Heart right ventricle (tissue), 16 donors: ENCODE data around the gene SLIT3. TPM values are rescaled to one million over a fixed set of nuclear protein-coding genes. Genes with fewer than 3 reads are reported as not detected.
A peak's percentile ranks its signal among the peaks of the same experiment; 100 is the strongest.

ENCODE experiments used
- ATAC-seq, 8 donors: fragments of 200-7000 bp; cut with Tn5 transposase; one replicate each; pipeline ENCODE4 v1.9.1; 2020; ENCODE audit warnings: mild to moderate bottlenecking in 8 of 8, moderate library complexity in 8 of 8, moderate number of reproducible peaks in 1 of 8
- DNase-seq, 2 donors: peaks; one replicate each; pipeline ENCODE4 v3.0.0-alpha.2; 2020
- H3K27ac ChIP-seq, 10 donors: fragments of 200-600 bp; sonication (generic) in 2 of 10; one replicate each; pipeline versions ENCODE4 v1.5.0 to v1.8.0; 2020 to 2022; ENCODE audit warnings: mild to moderate bottlenecking in 3 of 10
- H3K27me3 ChIP-seq, 7 donors: fragments of 200-600 bp; one replicate each; pipeline ENCODE4 v1.8.0; 2021 to 2022; ENCODE audit warnings: mild to moderate bottlenecking in 2 of 7
- H3K36me3 ChIP-seq, 9 donors: fragments of 200-600 bp; sonication (generic) in 1 of 9; one replicate each; pipeline versions ENCODE4 v1.5.0 to v1.8.0; 2020 to 2022; ENCODE audit warnings: mild to moderate bottlenecking in 2 of 9
- H3K4me1 ChIP-seq, 9 donors: fragments of 200-600 bp; sonication (generic) in 1 of 9; one replicate each; pipeline versions ENCODE4 v1.5.0 to v1.8.0; 2020 to 2022; ENCODE audit warnings: mild to moderate bottlenecking in 4 of 9
- H3K4me3 ChIP-seq, 10 donors: fragments of 200-600 bp; sonication (generic) in 2 of 10; one replicate each; pipeline versions ENCODE4 v1.5.0 to v1.8.0; 2020 to 2022; ENCODE audit warnings: mild to moderate bottlenecking in 7 of 10, moderate library complexity in 2 of 10
- H3K9me3 ChIP-seq, 11 donors: fragments of 200-600 bp in 10 of 11; sonication (generic) in 2 of 11; one replicate each; pipeline versions ENCODE4 v1.5.0 to v1.8.0; 2013 to 2022; ENCODE audit warnings: mild to moderate bottlenecking in 2 of 11, control low read depth in 1 of 11, moderate library complexity in 1 of 11
- WGBS, 2 donors: extraction: QIAGEN DNeasy Blood & Tissue Kit; methylation state at CpG; one replicate each; pipeline ENCODE4 v1.1.7; 2013; ENCODE audit warnings: inconsistent platforms in 1 of 2; 5-methylcytosine and 5-hydroxymethylcytosine counted together
- intact Hi-C, 10 donors: fragments of 100-400 bp; cut with DNase I; formaldehyde crosslinking; loops; one replicate each; pipeline versions ENCODE4 v1.11.1 to v1.14.2; 2022
- polyA plus RNA-seq, 2 donors: library from polyadenylated mRNA; stranded (reverse); fragments of 200-250 nt; gene quantifications; one replicate each; pipeline ENCODE4 v1.2.3, GENCODE V29; 2013
- total RNA-seq, 10 donors: library from RNA; stranded (reverse); fragmentation: NEBNext Ultra II Directional in 3 of 10; extraction: Animal tissue kit (Norgen Biotek cat#: 25700) in 3 of 10; gene quantifications; one replicate each; pipeline versions ENCODE4 v1.2.1 to v1.2.4, GENCODE V29; 2021 to 2023
- TF ChIP-seq, protein P1 (sequence below), 9 donors: fragments of 200-600 bp; sonication (generic) in 2 of 9; IDR thresholded peaks; one replicate each; pipeline versions ENCODE4 v1.5.0 to v1.8.0; 2021 to 2022; ENCODE audit warnings: antibody characterized with exemption in 9 of 9, mild to moderate bottlenecking in 5 of 9, moderate library complexity in 1 of 9
- donor health status: Arrhythmogenic right ventricular cardiomyopathy.
- donor health status: ischemic (EF 13 %, LVEDD 7.1; RV severe dilation, severe dysfunction).
- donor health status: healthy with polysubstance abuse.
- donor health status: DM: no; HTN: yes; CAD: no.
- donor health status: DM: no; HTN: no; CAD: no.
- donor health status: ischemic (EF 25% LVEDD 6.9; RV normal size, moderate dysfunction).
- donor health status: ischemic (EF 25% LVEDD 5.7; RV mildly dilated, moderate dysfunction).
- donor health status: healthy.
- donor health status: DM: yes; HTN: yes; CAD: no.
- donor health status: Ischemic cardiomyopathy.
- donor health status: ischemic (EF 35%, LVEDD 5.7; RV mildly dilated, moderate dysfunction).
- donor health status: nonischemic (EF 11% LVEDD 7.7; RV severe dilation, severe dysfunction).
- donor health status: DM: yes; HTN: yes; CAD: no.
- donor health status: PGD.
- donor health status: ischemic (EF 29% LVEDD 5.4; RV normal size, mild dysfunction).
- donor health status: nonischemic (EF 23%, LVEDD 6.1; RV moderate dilation, normal function).

The SLIT3 gene
- total and polyA plus RNA-seq, 12 donors, result 2.0 to 29.2 (median 12.1) TPM

DNA sequence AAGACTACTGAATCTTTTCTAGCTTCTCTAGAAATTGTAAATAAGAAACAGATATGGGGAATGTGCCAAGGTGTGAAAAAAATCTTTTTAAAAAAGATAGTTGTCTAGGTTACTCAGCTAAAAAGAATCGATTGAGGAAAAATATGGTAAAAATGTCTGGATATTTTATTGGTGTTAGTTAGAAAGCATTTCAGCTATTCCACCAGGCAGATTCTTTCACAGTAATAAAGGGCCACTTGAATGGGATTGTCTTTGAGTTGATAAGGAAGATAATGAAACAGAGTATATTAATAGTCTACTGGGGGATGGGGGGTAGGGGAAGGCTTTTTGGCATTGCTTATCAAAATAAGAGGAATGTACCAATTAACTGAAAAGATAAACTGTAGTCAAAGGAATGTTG, 51.9 kb downstream of the SLIT3 start:
- Histone ChIP-seq H3K27ac (peak overlapping the region in 1 of 10 donors; percentile 8), H3K4me3 (no peak overlapping the region), H3K36me3 (no peaks in the 10 kb centered on the region), H3K4me1 (peaks cover 0 to 21% (median 10%) of the 10 kb centered on the region in 9 donors), H3K27me3 (no peaks in the 10 kb centered on the region), H3K9me3 (no peaks in the 10 kb centered on the region)
- intact Hi-C loops, result no loop called here
- no peak for ATAC-seq
- no peak for DNase-seq
- WGBS, 2 donors, result 49 to 53% methylated on average over 1 of the region's 1 CpG
- TF ChIP-seq, protein P1, sequence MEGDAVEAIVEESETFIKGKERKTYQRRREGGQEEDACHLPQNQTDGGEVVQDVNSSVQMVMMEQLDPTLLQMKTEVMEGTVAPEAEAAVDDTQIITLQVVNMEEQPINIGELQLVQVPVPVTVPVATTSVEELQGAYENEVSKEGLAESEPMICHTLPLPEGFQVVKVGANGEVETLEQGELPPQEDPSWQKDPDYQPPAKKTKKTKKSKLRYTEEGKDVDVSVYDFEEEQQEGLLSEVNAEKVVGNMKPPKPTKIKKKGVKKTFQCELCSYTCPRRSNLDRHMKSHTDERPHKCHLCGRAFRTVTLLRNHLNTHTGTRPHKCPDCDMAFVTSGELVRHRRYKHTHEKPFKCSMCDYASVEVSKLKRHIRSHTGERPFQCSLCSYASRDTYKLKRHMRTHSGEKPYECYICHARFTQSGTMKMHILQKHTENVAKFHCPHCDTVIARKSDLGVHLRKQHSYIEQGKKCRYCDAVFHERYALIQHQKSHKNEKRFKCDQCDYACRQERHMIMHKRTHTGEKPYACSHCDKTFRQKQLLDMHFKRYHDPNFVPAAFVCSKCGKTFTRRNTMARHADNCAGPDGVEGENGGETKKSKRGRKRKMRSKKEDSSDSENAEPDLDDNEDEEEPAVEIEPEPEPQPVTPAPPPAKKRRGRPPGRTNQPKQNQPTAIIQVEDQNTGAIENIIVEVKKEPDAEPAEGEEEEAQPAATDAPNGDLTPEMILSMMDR (IDR thresholded peaks at IDR 0.05), result no peak

DNA sequence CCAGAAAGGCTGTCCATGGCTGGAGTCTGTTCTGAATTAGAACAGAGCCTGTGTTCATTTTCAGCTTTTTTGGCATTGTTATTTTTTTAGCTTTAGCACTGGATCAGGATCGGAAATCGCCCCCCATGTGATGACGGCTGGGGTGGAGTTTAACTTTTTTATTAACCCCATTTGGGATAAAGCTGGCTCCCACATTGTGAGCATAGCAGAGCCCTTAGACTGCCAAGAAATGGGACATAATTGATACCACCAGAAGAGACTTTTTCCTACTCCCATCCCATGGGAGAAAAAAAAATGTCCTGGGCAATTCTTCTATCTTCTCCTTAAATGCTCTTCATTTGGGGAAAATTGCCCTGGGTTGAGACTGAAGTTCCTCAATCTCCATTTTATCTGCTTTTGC, 52.4 kb downstream of the SLIT3 start:
- peak in 3 of 8 donors; percentile 33 to 49 (median 37) for ATAC-seq
- Histone ChIP-seq H3K27me3 (no peaks in the 10 kb centered on the region), H3K36me3 (no peaks in the 10 kb centered on the region), H3K4me1 (peaks cover 0 to 21% (median 10%) of the 10 kb centered on the region in 9 donors), H3K4me3 (no peak overlapping the region), H3K9me3 (no peaks in the 10 kb centered on the region), H3K27ac (no peak overlapping the region)
- no peak for DNase-seq
- TF ChIP-seq, protein P1 (IDR thresholded peaks at IDR 0.05), result no peak
- 57 to 58% methylated on average over 3 of the region's 3 CpGs for WGBS, 2 donors
- intact Hi-C loops, result no loop called here

DNA sequence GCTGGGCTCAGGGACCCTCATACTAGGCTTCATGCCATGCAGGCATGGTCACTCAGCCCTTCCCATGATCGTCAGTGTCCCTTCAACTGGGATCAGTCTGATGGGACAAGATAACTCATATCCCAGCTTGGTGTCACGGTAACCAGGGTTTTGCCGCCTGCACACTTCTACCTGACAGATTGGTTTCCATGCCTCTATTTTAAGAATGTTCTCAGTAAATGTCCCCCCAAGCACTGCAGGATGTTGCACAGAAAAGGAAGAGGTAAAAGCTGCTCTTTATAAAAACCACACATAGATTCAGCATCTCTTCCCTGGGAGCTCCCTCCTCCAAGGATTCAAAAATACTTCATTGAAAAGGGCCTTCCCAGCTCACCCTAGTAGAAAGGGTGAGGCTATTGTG, 56.1 kb downstream of the SLIT3 start:
- DNase-seq (no peak), ATAC-seq (no peak)
- peaks cover 0 to 7% (median 0%) of the 10 kb centered on the region in 11 donors for H3K9me3 ChIP-seq
- TF ChIP-seq, protein P1 (IDR thresholded peaks at IDR 0.05), result no peak
- no peaks in the 10 kb centered on the region for H3K36me3 ChIP-seq
- intact Hi-C loops, result no loop called here
- 93 to 94% methylated on average over 3 of the region's 3 CpGs for WGBS, 2 donors
- H3K27ac ChIP-seq, result no peak overlapping the region
- peaks cover 0 to 19% (median 9%) of the 10 kb centered on the region in 9 donors for H3K4me1 ChIP-seq
- H3K27me3 ChIP-seq, result no peaks in the 10 kb centered on the region
- H3K4me3 ChIP-seq, result no peak overlapping the region

- intact Hi-C loops, result no loop called here
- Histone ChIP-seq H3K36me3 (no peaks in the 10 kb centered on the region), H3K4me3 (no peak overlapping the region), H3K27me3 (no peaks in the 10 kb centered on the region), H3K4me1 (peaks cover 0 to 10% (median 0%) of the 10 kb centered on the region in 9 donors), H3K9me3 (peaks cover 0 to 16% (median 0%) of the 10 kb centered on the region in 11 donors), H3K27ac (no peak overlapping the region)
- TF ChIP-seq, protein P1 (IDR thresholded peaks at IDR 0.05), result no peak
- ATAC-seq, result no peak
- DNase-seq, result no peak
- 83 to 86% methylated on average over 10 of the region's 10 CpGs for WGBS, 2 donors
Observed at GRCh38 chr5:169243651-169244422, 57.1 kb downstream of the SLIT3 start.
